ENCODE data around the gene KRTAP10-11.
"Not testable (repeated sequence)": the region's sequence is repeated elsewhere in the genome, so short reads cannot be mapped to it uniquely, and the experiment has no call there.

Gene KRTAP10-11, protein sequence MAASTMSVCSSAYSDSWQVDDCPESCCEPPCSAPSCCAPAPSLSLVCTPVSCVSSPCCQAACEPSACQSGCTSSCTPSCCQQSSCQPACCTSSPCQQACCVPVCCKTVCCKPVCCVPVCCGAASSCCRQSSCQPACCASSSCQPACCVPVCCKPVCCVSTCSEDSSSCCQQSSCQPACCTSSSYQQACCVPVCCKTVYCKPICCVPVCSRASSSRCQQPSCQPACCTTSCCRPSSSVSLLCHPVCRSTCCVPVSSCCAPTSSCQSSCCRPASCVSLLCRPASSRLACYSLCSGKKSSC

DNA sequence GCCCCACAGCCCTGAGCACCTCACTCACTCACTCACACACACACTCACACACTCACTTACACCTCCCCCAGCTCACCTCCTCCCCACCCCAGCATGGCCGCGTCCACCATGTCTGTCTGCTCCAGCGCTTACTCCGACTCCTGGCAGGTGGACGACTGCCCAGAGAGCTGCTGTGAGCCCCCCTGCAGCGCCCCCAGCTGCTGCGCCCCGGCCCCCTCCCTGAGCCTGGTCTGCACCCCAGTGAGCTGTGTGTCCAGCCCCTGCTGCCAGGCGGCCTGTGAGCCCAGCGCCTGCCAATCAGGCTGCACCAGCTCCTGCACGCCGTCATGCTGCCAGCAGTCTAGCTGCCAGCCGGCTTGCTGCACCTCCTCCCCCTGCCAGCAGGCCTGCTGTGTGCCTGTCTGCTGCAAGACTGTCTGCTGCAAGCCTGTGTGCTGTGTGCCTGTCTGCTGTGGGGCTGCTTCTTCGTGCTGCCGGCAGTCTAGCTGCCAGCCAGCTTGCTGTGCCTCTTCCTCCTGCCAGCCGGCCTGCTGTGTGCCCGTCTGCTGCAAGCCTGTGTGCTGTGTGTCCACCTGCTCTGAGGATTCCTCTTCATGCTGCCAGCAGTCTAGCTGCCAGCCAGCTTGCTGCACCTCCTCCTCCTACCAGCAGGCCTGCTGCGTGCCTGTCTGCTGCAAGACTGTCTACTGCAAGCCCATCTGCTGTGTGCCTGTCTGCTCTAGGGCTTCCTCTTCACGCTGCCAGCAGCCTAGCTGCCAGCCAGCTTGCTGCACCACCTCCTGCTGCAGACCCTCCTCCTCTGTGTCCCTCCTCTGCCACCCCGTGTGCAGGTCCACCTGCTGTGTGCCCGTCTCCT is at the start of gene KRTAP10-11:
KRTAP10-11 (plus strand) TSS at position 49 of the 856 bp plus-strand sequence; CDS start at position 94, 45 bp downstream.
- not testable (repeated sequence) for FAIRE-seq

DNA sequence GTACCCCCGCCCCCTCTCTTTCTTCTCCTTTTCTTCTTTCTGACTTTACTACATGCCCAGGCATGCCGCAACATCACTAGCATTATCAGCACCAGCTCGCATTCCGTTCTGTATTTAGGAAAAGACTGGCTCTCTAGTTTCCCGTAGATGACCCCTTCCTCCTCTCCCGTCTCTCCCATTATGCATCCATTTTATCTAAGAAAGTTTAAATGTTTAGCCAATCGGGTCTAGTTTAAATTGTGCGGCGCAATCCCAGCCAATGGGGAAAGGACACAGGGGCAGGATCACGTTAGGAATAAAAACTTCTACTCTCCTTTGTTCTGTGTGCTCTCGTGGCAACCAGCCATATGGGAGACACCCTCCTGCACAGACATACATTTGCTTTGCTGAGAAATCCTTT is 48.2 kb upstream of the KRTAP10-11 start:
- no peak for FAIRE-seq

DNA sequence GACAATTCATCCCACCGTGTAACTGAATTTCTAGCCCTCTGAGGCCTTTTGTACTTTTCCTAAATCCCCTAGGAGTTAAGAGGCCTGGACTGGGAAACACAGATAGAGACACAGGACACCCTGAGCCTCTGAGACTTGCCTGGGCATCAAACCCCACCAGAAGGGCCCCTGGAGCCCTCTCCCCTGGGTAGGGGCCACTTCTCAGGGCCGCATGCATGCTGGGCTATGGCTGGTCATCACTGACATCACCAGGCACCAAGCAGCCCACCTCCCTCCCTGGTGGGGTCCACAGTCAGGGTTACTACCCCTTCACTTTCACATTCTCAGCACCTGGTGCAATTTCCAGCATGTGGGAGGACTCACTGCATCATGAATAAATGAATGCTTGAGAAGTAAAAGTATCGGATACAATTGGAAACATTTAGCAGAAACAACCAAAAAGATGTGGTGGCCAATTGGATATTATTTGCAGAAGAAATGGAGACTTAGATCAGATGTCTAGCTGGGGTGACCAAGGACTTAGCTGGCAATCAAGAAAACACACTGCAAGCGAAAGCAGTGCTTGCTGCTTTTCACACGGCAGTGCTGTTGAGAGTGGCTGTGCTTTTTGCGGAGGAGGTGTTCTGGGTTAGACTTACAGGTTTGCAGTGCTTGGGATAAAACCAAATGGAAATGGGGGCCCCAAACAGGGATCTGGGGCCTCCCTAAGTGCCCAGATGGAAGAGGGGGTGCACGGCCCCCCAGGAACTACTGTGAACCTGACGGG is 46.8 kb upstream of the KRTAP10-11 start:
- FAIRE-seq = no peak

DNA sequence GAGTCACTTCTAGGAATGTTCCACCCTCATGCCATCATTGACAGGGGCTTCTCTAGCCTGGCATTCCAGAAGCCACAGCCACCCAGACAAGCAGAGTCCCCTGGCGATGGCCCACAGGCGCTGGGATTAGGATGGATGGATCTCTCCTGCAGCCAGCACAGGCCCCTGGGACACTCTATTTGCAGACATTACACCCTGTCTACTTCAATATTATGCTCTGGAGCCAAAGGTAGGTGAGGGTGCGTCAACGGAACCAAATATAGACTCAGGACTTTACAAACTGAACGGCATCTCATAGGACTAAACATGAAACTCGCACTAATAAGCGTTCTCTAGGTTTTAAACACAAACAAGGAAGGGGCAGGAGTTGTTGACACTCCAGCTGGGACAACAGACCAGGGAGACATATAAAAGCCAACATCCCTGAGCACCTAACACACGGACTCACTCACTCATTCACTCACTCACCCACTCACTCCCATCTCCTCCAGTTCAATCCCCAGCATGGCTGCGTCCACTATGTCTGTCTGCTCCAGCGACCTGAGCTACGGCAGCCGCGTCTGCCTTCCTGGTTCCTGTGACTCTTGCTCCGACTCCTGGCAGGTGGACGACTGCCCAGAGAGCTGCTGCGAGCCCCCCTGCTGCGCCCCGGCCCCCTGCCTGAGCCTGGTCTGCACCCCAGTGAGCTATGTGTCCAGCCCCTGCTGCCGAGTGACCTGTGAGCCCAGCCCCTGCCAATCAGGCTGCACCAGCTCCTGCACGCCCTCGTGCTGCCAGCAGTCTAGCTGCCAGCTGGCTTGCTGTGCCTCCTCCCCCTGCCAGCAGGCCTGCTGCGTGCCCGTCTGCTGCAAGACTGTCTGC is 45.9 kb upstream of the KRTAP10-11 start, which contains the start of gene KRTAP10-7:
KRTAP10-7 (plus strand) TSS at position 480 of the 861 bp plus-strand sequence; CDS start at position 505, 25 bp downstream.
- not testable (repeated sequence) for FAIRE-seq

DNA sequence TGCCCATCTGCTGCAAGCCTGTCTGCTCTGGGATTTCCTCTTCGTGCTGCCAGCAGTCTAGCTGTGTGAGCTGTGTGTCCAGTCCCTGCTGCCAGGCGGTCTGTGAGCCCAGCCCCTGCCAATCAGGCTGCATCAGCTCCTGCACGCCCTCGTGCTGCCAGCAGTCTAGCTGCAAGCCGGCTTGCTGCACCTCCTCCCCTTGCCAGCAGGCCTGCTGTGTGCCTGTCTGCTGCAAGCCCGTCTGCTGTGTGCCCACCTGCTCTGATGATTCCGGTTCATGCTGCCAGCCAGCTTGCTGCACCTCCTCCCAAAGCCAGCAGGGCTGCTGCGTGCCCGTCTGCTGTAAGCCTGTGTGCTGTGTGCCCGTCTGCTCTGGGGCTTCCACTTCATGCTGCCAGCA is 45.1 kb upstream of the KRTAP10-11 start:
- FAIRE-seq = not testable (repeated sequence)

DNA sequence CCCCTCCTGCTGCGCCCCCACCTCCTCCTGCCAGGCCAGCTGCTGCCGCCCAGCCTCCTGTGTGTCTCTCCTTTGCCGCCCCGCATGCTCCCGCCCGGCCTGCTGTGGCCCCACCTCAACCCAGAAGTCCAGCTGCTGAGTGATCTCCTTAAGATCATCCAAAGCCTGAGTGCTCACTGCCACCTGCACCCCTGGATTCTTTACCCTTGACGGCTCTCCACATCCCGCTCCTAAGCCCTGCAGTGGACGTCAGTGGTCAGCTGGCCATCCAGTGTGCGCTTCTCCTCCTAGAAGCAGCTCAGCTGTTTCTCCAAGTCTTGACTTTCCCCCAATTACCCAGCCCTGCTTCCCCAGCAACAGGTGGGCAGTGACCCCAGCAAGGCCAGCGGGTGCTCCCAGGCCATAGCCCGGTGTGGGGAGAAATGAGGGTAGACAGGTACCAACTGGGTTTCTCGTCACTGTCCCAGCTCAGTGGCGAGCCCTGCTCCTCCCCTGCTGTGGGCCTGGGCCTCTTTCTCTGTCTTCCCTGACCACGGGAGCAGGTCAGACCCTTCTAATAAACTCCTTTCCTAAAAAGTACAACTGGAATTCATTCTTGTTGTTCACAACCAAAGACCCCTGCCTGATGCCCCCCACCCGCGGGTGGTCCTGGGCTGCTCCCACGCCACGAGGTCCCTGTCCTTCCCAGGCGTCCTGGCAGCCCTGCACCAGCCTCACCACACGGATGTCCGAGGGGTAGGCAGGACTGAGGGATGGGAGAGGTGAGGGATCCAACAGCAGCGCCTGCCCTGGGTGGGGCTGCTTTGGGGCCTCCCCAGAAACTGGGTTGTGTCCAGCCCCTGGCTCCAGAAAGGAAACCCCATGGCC is 44.4 kb upstream of the KRTAP10-11 start:
- no peak for FAIRE-seq

DNA sequence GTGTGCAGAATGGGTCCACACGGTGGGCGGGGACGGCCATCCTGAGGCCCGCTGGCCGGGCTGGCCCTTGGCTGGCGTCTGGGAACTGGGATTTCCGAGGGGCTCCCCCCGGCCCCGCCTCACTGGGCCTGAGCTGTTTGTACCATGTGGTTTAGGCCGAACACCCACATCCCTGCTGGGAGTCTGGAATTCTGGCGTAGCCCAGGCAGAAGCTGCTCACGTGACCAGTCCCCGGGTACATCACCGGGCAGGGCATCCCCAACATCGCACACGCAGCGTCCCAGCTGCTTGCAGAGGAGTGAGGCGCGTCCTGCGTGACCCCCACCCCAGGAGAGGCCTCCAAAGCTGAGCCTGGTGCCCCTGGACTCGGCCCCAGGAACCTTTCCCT is 43.8 kb upstream of the KRTAP10-11 start:
- no peak for FAIRE-seq

DNA sequence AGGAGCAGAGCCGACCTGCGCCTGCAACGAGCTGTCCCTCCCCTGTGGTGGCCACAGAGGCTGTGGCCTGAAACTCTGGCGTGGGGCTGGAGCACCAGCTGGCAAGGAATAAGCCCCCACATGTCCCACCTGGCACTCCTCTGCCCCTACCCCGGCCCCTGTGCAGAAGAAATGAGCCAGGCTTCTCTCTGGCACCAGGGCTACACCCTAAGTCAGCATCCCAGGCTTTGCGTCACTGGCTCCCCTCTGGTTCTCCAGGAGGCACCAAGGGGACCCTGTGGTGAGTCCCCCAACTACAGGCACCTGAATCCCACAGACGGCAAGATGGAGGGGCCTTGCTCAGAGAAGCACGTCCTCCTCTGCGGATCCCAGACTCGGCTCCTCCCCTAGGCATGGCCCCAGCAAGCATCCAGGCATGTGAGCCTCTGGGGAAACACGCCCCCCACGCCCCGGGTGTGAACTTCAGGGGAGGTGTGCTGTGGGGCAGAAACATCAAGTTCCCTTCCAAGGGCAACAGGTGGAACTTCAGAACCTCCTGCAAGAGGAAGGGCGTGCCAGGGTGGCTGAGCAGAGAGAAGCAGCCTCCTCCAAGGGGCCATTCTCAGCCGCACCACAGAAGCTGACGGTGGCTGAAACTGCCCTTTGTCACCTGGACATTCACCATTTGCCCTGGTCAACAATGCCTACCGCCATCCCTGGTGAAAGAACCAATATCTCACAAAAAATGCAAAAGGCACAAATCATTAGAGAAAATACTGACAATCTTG is 42.9 kb upstream of the KRTAP10-11 start:
- FAIRE-seq = no peak

DNA sequence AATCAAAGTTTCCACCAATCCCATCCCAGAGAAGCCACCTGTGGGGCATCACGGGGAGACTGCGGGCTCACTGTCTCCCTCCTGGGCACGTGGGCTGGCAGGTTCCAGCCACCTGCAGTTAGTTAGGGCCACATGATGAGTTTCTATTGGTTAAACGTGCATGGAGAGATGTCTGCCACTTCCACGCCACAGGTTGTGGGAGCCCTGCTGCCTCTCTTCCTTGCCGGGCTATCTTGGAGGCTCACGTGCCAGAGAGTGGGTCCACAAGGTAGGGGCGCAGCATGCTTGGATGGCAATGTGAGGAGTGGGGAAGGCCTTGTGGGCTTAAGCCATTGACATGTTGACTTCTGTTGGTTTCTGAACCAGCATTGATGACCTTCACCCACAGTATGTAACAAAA is 42.3 kb upstream of the KRTAP10-11 start:
- no peak for FAIRE-seq

DNA sequence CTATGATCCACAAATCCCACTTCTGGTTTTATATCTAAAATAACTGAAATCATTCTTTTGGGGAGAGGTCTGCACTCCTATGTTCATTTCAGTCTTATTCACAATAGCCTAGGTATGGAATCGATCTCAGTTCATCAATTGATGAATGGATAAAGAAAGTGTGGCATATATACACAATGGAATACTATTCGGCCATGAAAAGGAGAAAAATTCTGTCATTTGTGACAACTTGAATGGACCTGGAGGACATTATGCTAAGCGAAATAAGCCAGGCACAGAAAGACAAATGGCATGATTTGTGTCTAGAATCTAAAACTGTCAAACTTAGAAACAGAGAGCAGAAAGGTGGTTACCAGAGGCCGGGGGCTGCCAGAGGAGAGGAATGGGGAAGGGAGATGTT is 39.7 kb upstream of the KRTAP10-11 start:
- FAIRE-seq = no peak

DNA sequence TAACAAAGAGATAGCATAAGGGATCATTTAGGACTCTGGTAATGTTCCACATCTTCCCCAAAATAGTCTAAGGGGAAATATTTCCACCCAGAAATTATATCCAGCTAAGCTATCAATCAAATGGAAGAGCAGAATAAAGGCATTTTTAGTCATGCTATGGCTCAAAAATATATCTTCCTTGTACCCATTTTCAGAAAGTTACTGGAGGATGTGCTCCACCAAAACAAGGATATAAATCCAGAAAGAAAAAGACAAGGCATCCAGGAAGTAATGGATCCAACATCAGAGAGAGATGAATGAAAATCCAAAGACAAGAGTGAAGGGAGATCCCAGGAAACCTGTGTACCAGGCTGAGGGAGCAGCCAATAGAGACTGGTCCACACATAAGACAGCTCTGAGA is 37.0 kb upstream of the KRTAP10-11 start:
- FAIRE-seq = no peak

DNA sequence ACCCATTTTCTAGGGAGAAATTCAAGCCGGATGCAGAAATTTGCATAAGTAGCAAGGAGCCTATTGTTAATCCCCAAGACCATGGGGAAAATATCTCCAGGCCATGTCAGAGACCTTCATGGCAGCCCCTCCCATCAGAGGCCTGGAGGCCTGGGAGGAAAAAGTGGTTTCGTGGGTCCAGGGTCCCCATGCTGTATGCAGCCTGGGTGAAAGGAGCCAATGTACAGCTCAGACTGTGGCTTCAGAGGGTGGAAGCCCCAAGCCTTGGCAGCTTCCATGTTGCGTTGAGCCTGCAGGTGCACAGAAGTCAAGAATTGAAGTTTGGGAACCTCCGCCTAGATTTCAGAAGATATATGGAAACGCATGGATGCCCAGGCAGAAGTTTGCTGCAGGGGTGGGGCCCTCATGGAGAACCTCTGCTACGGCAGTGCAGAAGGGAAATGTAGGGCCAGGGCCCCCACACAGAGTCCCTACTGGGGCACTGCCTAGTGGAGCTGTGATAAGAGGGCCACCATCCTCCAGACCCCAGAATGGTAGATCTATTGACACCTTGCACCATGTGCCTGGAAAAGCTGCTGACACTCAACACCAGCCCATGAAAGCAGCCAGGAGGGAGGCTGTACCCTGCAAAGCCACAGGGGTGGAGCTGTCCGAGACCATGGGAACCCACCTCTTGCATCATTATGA is 35.9 kb upstream of the KRTAP10-11 start:
- not testable (repeated sequence) for FAIRE-seq

DNA sequence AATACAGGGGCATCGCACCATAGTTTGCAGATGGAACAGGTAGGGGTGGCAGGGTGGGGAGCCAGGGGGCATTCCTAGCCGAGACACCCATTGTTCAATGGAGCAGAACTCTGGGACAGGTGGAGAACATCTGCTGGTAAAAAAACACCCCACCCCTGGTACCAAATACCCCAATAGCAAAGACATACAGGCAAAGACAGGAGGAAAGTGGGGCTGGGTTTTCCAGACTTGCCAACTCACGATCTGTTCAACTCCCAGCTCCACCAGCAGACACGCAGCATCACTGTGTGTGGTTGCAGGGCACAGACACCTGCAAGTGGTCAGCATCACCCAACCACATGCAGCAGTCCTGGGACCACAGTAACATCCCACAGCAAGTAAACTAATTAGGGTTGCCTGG is 34.7 kb upstream of the KRTAP10-11 start:
- no peak for FAIRE-seq

DNA sequence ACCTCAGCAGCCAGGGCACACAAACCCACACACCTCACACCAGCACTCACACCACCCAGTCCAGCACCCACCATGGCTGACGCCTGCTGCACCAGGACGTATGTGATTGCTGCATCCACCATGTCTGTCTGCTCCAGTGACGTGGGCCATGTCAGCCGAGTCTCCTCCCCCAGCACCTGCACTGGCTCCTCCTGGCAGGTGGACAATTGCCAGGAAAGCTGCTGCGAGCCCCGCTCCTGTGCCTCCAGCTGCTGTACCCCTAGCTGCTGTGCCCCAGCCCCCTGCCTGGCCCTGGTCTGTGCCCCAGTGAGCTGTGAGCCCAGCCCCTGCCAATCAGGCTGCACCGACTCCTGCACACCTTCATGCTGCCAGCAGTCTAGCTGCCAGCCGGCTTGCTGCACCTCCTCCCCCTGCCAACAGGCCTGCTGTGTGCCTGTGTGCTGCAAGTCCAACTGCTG is 34.2 kb upstream of the KRTAP10-11 start, which contains the start of gene KRTAP10-8:
KRTAP10-8 (plus strand) TSS at position 51 of the 458 bp plus-strand sequence; CDS start at position 73, 22 bp downstream.
- FAIRE-seq = no peak

DNA sequence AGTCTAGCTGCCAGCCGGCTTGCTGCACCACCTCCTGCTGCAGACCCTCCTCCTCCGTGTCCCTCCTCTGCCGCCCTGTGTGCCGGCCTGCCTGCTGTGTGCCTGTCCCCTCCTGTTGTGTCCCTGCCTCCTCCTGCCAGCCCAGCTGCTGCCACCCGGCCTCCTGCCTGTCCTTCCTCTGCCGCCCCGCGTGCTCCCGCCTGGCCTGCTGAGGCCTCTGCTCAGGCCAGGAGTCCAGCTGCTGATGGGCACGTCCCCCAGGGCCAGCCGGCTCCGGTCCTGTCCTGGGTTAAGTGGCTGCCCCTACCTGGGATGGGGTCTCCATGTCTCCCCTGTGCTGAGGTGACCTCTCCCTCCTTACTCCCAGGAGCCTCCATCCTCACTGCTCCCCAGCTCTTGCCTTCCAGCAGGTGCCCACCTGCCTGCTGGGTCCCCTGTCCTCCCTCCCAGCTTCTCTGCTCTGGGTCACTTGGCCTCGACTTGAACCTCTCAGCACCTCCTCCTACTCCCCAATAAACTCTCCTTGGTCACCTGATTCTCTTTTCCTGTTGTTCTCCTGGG is 33.5 kb upstream of the KRTAP10-11 start:
- FAIRE-seq = no peak

DNA sequence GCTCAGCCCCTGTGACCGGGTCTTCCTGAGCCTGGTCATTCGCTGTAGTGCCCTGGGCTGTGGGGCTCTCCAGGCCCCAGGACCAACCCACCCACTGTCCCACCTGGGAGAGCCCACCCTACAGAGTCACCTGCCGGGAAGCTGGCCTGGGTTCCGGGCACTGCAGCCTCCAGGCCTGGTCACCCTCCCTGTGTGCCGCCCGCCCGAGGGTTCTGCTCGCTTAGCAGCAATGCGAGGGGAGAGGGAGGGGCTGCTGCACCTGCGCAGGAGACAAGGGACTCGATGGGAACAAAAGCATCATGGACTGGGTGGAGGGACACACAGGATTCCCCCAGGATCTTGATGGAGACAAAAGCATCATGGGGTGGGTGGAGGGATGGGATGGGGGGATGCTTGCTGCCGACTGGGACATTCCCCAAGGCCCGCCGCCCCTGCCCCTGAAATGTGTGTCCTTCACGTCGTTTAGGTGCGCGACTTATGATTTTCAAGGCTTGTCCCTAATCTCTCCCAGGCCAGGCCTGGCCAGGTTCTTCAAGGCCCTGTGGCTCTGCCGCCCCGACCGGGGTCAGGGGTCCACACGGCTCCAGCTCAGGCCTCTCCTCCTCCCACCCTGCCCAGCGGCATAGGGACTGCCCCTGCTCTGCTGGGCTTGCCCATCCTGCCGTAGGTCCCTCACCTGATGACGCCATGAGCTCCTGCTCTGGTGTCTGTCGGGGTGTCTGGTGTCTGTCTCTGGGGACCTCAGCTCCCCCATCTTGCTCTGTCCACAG is 32.6 kb upstream of the KRTAP10-11 start:
- no peak for FAIRE-seq

DNA sequence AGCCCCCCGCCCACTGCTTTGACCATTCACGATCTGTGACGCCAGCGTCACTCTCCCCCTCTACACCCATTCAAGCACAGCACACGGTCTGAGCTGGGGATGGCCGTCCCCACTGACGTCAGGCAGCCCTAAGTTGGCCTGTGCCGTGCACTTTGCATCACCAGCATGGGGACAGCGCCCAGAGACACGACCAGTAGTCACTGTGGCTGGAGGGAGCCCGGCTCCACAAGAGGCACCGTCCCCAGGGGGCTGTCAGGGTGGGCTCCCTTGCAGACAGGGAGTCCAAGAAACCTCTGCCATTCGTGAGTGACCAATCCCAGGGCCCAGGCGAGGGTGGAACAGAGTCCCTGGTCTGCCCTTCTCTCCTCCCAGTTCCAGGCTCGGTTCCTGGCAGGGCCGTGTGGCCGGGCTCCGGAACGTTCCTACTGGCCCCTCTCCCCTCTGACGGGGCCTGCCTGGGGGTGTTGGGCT is 32.0 kb upstream of the KRTAP10-11 start:
- FAIRE-seq = no peak

DNA sequence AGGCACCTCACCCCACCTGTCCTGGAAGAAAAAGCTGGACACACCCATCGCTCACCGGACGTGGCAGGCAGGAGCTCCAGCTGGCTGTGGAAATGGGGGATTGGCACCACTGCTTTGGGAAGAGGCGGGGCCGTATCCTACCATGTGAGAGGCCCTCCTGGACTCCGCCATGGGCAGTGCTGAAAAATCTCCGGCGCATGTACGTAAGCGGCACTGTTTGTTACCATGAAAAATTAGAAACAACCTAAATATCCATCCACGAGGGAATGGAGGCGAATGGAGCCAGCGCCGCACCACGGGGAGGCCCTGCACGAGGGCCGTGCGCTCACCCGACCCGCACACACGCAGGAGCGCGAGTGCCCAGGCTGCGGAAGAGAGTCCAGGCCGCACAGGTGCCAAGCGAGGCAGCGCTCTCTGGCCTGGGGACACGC is 31.2 kb upstream of the KRTAP10-11 start:
- no peak for FAIRE-seq
